H1 (cell line): ENCODE data around the gene CNOT6. TPM values are rescaled to one million over a fixed set of nuclear protein-coding genes. Genes with fewer than 3 reads are reported as not detected.

Experiments used
- CTCF ChIA-PET: fragments of 300-600 bp; sonication (Branson Sonifier 250); formaldehyde crosslinking; loops from one replicate; lab custom pipeline; 2021; ENCODE audit not compliant: partially characterized antibody; lab: Charles Lee
- POLR2A ChIA-PET: fragments of 300-600 bp; sonication (Branson Sonifier 250); formaldehyde crosslinking; loops from one replicate; lab custom pipeline; 2021; ENCODE audit warnings: inconsistent platforms; ENCODE audit not compliant: partially characterized antibody; lab: Charles Lee
- DNase-seq, 2 experiments: peaks; one replicate each; pipeline versions ENCODE4 v3.0.0 to v3.0.0-alpha.2; 2010 to 2022; ENCODE audit warnings: low spot score in 2 of 2, low read depth in 1 of 2, mixed read lengths in 1 of 2
- FAIRE-seq: peaks from 2 replicates; lab custom pipeline; 2011; peaks lifted over from hg19 to GRCh38; lab: Jason Lieb, UNC
- H2AFZ ChIP-seq: 2 replicates; pipeline ENCODE4 v1.8.1; 2012; ENCODE audit warnings: low read length, inconsistent platforms
- H2AK5ac ChIP-seq: 2 replicates; pipeline ENCODE4 v1.6.1; 2013; ENCODE audit warnings: low read depth, low read length
- H2BK120ac ChIP-seq: replicated peaks from 2 replicates; pipeline ENCODE3; 2013; ENCODE audit warnings: low read depth, low read length, inconsistent platforms
- H2BK12ac ChIP-seq: 2 replicates; pipeline ENCODE4 v1.6.1; 2013; ENCODE audit warnings: low read depth, low read length
- H2BK15ac ChIP-seq: 2 replicates; pipeline ENCODE4 v1.6.1; 2013; ENCODE audit warnings: low read length
- H2BK20ac ChIP-seq: 2 replicates; pipeline ENCODE4 v1.6.1; 2013; ENCODE audit warnings: low read length
- H2BK5ac ChIP-seq: 2 replicates; pipeline ENCODE4 v1.6.1; 2013; ENCODE audit warnings: low read depth, low read length
- H3K14ac ChIP-seq: 2 replicates; pipeline ENCODE4 v1.6.1; 2013; ENCODE audit warnings: inconsistent platforms; ENCODE audit not compliant: insufficient read length
- H3K18ac ChIP-seq: 2 replicates; pipeline ENCODE4 v1.6.1; 2013; ENCODE audit warnings: low read length; ENCODE audit errors: extremely low read depth
- H3K23ac ChIP-seq: 2 replicates; pipeline ENCODE4 v1.6.1; 2013; ENCODE audit warnings: inconsistent platforms; ENCODE audit not compliant: insufficient read length
- H3K23me2 ChIP-seq: 2 replicates; pipeline ENCODE4 v1.6.1; 2013; ENCODE audit warnings: low read depth, low read length
- H3K27ac ChIP-seq: 2 replicates; pipeline ENCODE4 v1.6.1; 2011; ENCODE audit warnings: low read depth, low read length, inconsistent platforms
- H3K27me3 ChIP-seq, 4 experiments: replicated peaks in 1 of 4; 1 replicate in 1 of 4; 2 replicates in 3 of 4; pipeline versions ENCODE4 v1.6.1 to v1.8.1; 2011 to 2013; ENCODE audit warnings: low read length in 3 of 4, mild to moderate bottlenecking in 3 of 4, inconsistent platforms in 2 of 4, mixed read lengths in 2 of 4, moderate library complexity in 1 of 4; ENCODE audit not compliant: control insufficient read depth in 3 of 4, insufficient read depth in 3 of 4; ENCODE audit errors: extremely low read depth in 1 of 4
- H3K36me3 ChIP-seq, 4 experiments: 2 replicates each; pipeline versions ENCODE4 v1.6.1 to v1.8.1; 2011 to 2013; ENCODE audit warnings: mild to moderate bottlenecking in 4 of 4, low read length in 3 of 4, moderate library complexity in 2 of 4, control low read depth in 1 of 4, inconsistent platforms in 1 of 4; ENCODE audit not compliant: insufficient read depth in 4 of 4, control insufficient read depth in 2 of 4
- H3K4ac ChIP-seq: replicated peaks from 2 replicates; pipeline ENCODE3; 2013; ENCODE audit warnings: low read length, low read depth, mixed read lengths, inconsistent platforms; ENCODE audit not compliant: insufficient read length
- H3K4me1 ChIP-seq, 4 experiments: replicated peaks in 1 of 4; 1 replicate in 1 of 4; 2 replicates in 3 of 4; pipeline versions ENCODE4 v1.6.1 to v1.8.1; 2011 to 2013; ENCODE audit warnings: low read length in 3 of 4, inconsistent platforms in 2 of 4, mixed read lengths in 1 of 4; ENCODE audit not compliant: insufficient read depth in 4 of 4, control insufficient read depth in 3 of 4
- H3K4me2 ChIP-seq, 2 experiments: 2 replicates each; pipeline versions ENCODE4 v1.6.1 to v1.8.1; 2011 to 2013; ENCODE audit warnings: low read depth in 2 of 2, low read length in 2 of 2, control low read depth in 1 of 2, inconsistent platforms in 1 of 2, mild to moderate bottlenecking in 1 of 2; ENCODE audit not compliant: insufficient read depth in 1 of 2
- H3K4me3 ChIP-seq, 4 experiments: fragments of 200-600, 300-600 bp in 1 of 4; sonication (generic), shearing (Covaris generic), sonication (Bioruptor Twin) in 1 of 4; 2 replicates each; pipeline versions ENCODE4 v1.5.1 to v1.8.1; 2011 to 2016; ENCODE audit warnings: low read length in 4 of 4, low read depth in 3 of 4, control low read depth in 2 of 4, inconsistent platforms in 2 of 4, mild to moderate bottlenecking in 2 of 4, mixed read lengths in 1 of 4, moderate library complexity in 1 of 4; ENCODE audit not compliant: insufficient read depth in 2 of 4; ENCODE audit errors: extremely low read depth in 1 of 4
- H3K56ac ChIP-seq: replicated peaks from 2 replicates; pipeline ENCODE3; 2013; ENCODE audit warnings: low read depth, mild to moderate bottlenecking, mixed read lengths, low read length, inconsistent platforms; ENCODE audit not compliant: insufficient read length
- H3K79me1 ChIP-seq: 2 replicates; pipeline ENCODE4 v1.6.1; 2013; ENCODE audit warnings: low read depth, low read length, control low read depth
- H3K79me2 ChIP-seq, 2 experiments: 2 replicates each; pipeline versions ENCODE4 v1.6.1 to v1.8.1; 2012 to 2013; ENCODE audit warnings: low read length in 2 of 2, mild to moderate bottlenecking in 2 of 2, inconsistent platforms in 1 of 2; ENCODE audit not compliant: insufficient read depth in 2 of 2, control insufficient read depth in 1 of 2
- H3K9ac ChIP-seq, 4 experiments: replicated peaks in 1 of 4; 1 replicate in 1 of 4; 2 replicates in 3 of 4; pipeline versions ENCODE4 v1.6.1 to v1.8.1; 2011 to 2013; ENCODE audit warnings: low read depth in 3 of 4, low read length in 3 of 4, control low read depth in 2 of 4, mild to moderate bottlenecking in 2 of 4, moderate library complexity in 2 of 4, inconsistent platforms in 1 of 4; ENCODE audit errors: extremely low read depth in 1 of 4
- H3K9me3 ChIP-seq, 2 experiments: 2 replicates each; pipeline versions ENCODE4 v1.6.1 to v1.8.1; 2012 to 2013; ENCODE audit warnings: mild to moderate bottlenecking in 2 of 2, moderate library complexity in 2 of 2, control low read depth in 1 of 2, inconsistent platforms in 1 of 2, low read depth in 1 of 2, low read length in 1 of 2, mixed read lengths in 1 of 2; ENCODE audit not compliant: insufficient read depth in 2 of 2
- H4K20me1 ChIP-seq, 2 experiments: replicated peaks in 1 of 2; 2 replicates each; pipeline versions ENCODE3 to v1.8.1; 2011 to 2013; ENCODE audit warnings: inconsistent platforms in 2 of 2, low read length in 2 of 2, mild to moderate bottlenecking in 1 of 2; ENCODE audit not compliant: insufficient read depth in 2 of 2, control insufficient read depth in 1 of 2
- H4K5ac ChIP-seq: 2 replicates; pipeline ENCODE4 v1.6.1; 2013; ENCODE audit warnings: low read length, low read depth, mixed read lengths, inconsistent platforms; ENCODE audit not compliant: insufficient read length
- H4K8ac ChIP-seq: 2 replicates; pipeline ENCODE4 v1.8.0; 2013; ENCODE audit warnings: mild to moderate bottlenecking, moderate library complexity, low read length, inconsistent platforms; ENCODE audit not compliant: insufficient read depth; ENCODE audit errors: extremely low read depth
- H4K91ac ChIP-seq: replicated peaks from 2 replicates; pipeline ENCODE3; 2013; ENCODE audit warnings: low read length, mixed read lengths, inconsistent platforms; ENCODE audit not compliant: insufficient read length
- ATF2 ChIP-seq: IDR thresholded peaks from 2 replicates; pipeline ENCODE4 v1.6.1; 2012; ENCODE audit warnings: low read length, inconsistent platforms
- BRCA1 ChIP-seq: IDR thresholded peaks from 2 replicates; pipeline ENCODE4 v1.6.1; 2012; ENCODE audit warnings: low read depth, low read length, improper control_type of control experiment
- CTBP2 ChIP-seq: IDR thresholded peaks from 2 replicates; pipeline ENCODE4 v1.7.0; 2011; ENCODE audit warnings: borderline replicate concordance, mild to moderate bottlenecking, moderate library complexity, mixed read lengths, low read length; ENCODE audit not compliant: insufficient read depth, insufficient read length
- CTCF ChIP-seq, 3 experiments: IDR thresholded peaks; 1 replicate in 2 of 3; 2 replicates in 1 of 3; pipeline versions ENCODE4 v1.5.1 to v1.6.1; 2011; ENCODE audit warnings: low read length in 3 of 3, mild to moderate bottlenecking in 3 of 3, inconsistent platforms in 2 of 3, low read depth in 1 of 3, moderate library complexity in 1 of 3; ENCODE audit not compliant: insufficient read depth in 1 of 3; ENCODE audit errors: control extremely low read depth in 1 of 3
- E2F6 ChIP-seq: IDR thresholded peaks from 2 replicates; pipeline ENCODE4 v1.6.1; 2012; ENCODE audit warnings: inconsistent platforms
- KDM5A ChIP-seq: fragments of 200-600 bp; IDR thresholded peaks from 2 replicates; pipeline ENCODE4 v1.7.1; 2012; ENCODE audit warnings: mild to moderate bottlenecking, low read length, inconsistent platforms, mixed read lengths
- RAD21 ChIP-seq, 2 experiments: IDR thresholded peaks in 1 of 2; conservative IDR thresholded peaks in 1 of 2; 2 replicates each; pipeline ENCODE4 v1.6.1; 2011; ENCODE audit warnings: low read depth in 2 of 2, low read length in 2 of 2, improper control_type of control experiment in 1 of 2, inconsistent platforms in 1 of 2, mild to moderate bottlenecking in 1 of 2, moderate library complexity in 1 of 2
- SIRT6 ChIP-seq: IDR thresholded peaks from one replicate; pipeline ENCODE4 v1.7.1; 2012; ENCODE audit warnings: low read length, inconsistent platforms
- WGBS, 2 experiments: shearing (Covaris generic) in 1 of 2; methylation state at CpG; one replicate each; pipeline versions ENCODE4 v1.1.6 to v1.1.7; 2013 to 2015; ENCODE audit warnings: low lambda C conversion rate in 2 of 2, mixed read lengths in 2 of 2, inconsistent platforms in 1 of 2, low coverage in 1 of 2, missing lambda C conversion rate in 1 of 2; ENCODE audit not compliant: insufficient replicate concordance in 2 of 2, insufficient coverage in 1 of 2, insufficient read length in 1 of 2; ENCODE audit errors: extremely low coverage in 1 of 2, missing lambda C conversion rate in 1 of 2; 5-methylcytosine and 5-hydroxymethylcytosine counted together
- polyA plus RNA-seq, 7 experiments: library from polyadenylated mRNA; depleted of rRNA in 3 of 7; stranded (reverse) in 5 of 7; unstranded in 2 of 7; fragments of >200 nt in 5 of 7; fragments of 200-250 nt in 2 of 7; gene quantifications; 1 replicate in 5 of 7; 2 replicates in 1 of 7; 4 replicates in 1 of 7; pipeline versions ENCODE4 v1.2.1 to v1.2.3, GENCODE V29; 2011 to 2013; ENCODE audit warnings: missing spikeins in 2 of 7, mixed read lengths in 2 of 7
- total RNA-seq: library from RNA; stranded (reverse); fragmentation: NEBNext Ultra II Directional; extraction: Animal tissue kit (Norgen Biotek cat#: 25700); gene quantifications from 2 replicates; pipeline ENCODE4 v1.2.1, GENCODE V29; 2021

Gene CNOT6
- total and polyA plus RNA-seq, 2 of the 8 experiments (the other 6 are each of a cell fraction or from before 2014, with no cell fraction given) = 10.7 to 45.4 TPM

GRCh38 chr5:180568914-180569313, 74.7 kb downstream of the CNOT6 start:
- Histone ChIP-seq H2BK5ac (no peak overlapping the region), H3K14ac (no peak overlapping the region), H3K56ac (no peak overlapping the region), H3K9me3 (no peaks in the 10 kb centered on the region), H2BK15ac (no peak overlapping the region), H3K27me3 (no peaks in the 10 kb centered on the region), H2AK5ac (no peak overlapping the region), H4K8ac (no peak overlapping the region), H3K79me1 (no peaks in the 10 kb centered on the region), H3K18ac (no peak overlapping the region), H3K4me3 (no peak overlapping the region), H3K4me2 (no peak overlapping the region), H2BK12ac (no peak overlapping the region), H3K23ac (no peak overlapping the region), H4K5ac (no peak overlapping the region), H2BK120ac (no peak overlapping the region), H3K79me2 (peaks cover 0 to 3% of the 10 kb centered on the region in 2 experiments; a peak in 1 of 4 replicates), H3K4me1 (no peaks in the 10 kb centered on the region), H3K36me3 (peaks cover 13 to 84% (median 43%) of the 10 kb centered on the region in 4 experiments), H3K4ac (no peak overlapping the region), H3K27ac (no peak overlapping the region), H3K23me2 (no peaks in the 10 kb centered on the region; the same call in 1 of the 2 replicates), H3K9ac (no peak overlapping the region), H4K91ac (no peak overlapping the region), H4K20me1 (peaks cover 0 to 2% of the 10 kb centered on the region in 2 experiments), H2BK20ac (no peak overlapping the region), H2AFZ (no peak overlapping the region)
- POLR2A ChIA-PET = no interaction called here
- DNase-seq = no peak
- 78% methylated on average over 8 of the region's 8 CpGs; no CpG with 5 or more reads in 1 of the 2 experiments for whole genome bisulfite sequencing, 2 experiments
- no peak for FAIRE-seq
- CTCF ChIA-PET = no interaction called here
- TF ChIP-seq KDM5A (no peak), CTBP2 (no peak), ATF2 (no peak), E2F6 (no peak), CTCF (IDR thresholded peaks at IDR 0.05; ENCODE audit: control extremely low read depth in 1 of 3, insufficient read depth in 1 of 3, low read depth in 1 of 3, low read length in 3 of 3) (no peak), BRCA1 (no peak), SIRT6 (no peak), RAD21 (IDR thresholded peaks at IDR 0.05 in 1 of 2, conservative IDR thresholded peaks at IDR 0.05 in 1 of 2; ENCODE audit: low read depth in 2 of 2, low read length in 2 of 2) (no peak)
